HFFc6 (cell line): ENCODE data around the gene C6orf132. TPM values are rescaled to one million over a fixed set of nuclear protein-coding genes. Genes with fewer than 3 reads are reported as not detected.

Source experiments
- DNase-seq: peaks from one replicate; pipeline ENCODE4 v3.0.0-alpha.2; 2018
- H3K27ac Mint-ChIP-seq: 2 replicates; pipeline ENCODE4 v1.8.0; 2020; ENCODE audit warnings: mild to moderate bottlenecking, mixed read lengths
- H3K27me3 Mint-ChIP-seq: 2 replicates; pipeline ENCODE4 v1.8.0; 2021; ENCODE audit warnings: mild to moderate bottlenecking, moderate library complexity, mixed read lengths; ENCODE audit not compliant: insufficient read depth
- H3K36me3 Mint-ChIP-seq: 2 replicates; pipeline ENCODE4 v1.8.0; 2021; ENCODE audit warnings: low read depth, mixed read lengths
- H3K4me1 Mint-ChIP-seq: 2 replicates; pipeline ENCODE4 v1.8.0; 2020; ENCODE audit warnings: low read depth, mixed read lengths
- H3K4me3 Mint-ChIP-seq: 2 replicates; pipeline ENCODE4 v1.8.0; 2020; ENCODE audit warnings: mild to moderate bottlenecking, moderate library complexity, mixed read lengths
- H3K9me3 Mint-ChIP-seq: 2 replicates; pipeline ENCODE4 v1.8.0; 2020; ENCODE audit warnings: mild to moderate bottlenecking, mixed read lengths
- total RNA-seq, 6 experiments: library from RNA; stranded (reverse); fragmentation: NEBNext Ultra II Directional; extraction: Animal tissue kit (Norgen Biotek cat#: 25700); gene quantifications; 2 replicates in 1 of 6; 3 replicates in 5 of 6; pipeline ENCODE4 v1.2.3, GENCODE V29; 2021
- TF ChIP-seq, protein P1 (sequence below): fragments of 200-600 bp; sonication (generic); IDR thresholded peaks from 2 replicates; pipeline ENCODE4 v1.5.0; 2021; ENCODE audit warnings: antibody characterized with exemption, mild to moderate bottlenecking

Gene C6orf132
- total RNA-seq, 6 experiments from 2014 or later = 4.7 to 6.6 (median 5.1) TPM

DNA sequence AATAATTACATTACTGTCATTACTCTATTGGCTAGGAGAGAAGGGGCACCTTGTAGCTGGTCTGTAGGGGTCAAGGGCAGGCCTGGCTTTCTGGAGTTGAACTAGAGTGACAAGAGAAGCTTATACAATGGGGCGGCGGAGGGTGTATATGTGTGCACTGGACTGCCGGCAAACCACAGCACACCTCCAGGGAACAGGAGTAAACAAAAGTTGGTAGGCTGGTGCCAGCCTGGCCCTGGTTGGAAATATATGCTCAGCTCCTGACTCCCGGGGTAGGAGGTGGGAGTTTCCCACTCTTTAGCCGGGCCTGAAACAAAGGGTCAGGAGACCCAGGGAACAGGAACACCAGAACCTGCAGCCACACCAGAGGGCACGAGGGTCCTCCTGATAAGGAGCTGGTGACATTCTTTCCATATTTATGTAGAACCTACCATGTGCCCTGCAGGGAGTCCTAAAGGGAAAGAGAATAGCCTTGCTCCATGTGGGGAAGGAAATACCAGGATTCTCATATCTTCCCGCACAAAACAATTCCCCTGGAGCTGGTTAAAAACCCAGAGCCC, 5.1 kb downstream of the C6orf132 start:
- H3K4me1 Mint-ChIP-seq = peaks cover 45% of the 10 kb centered on the region
- TF ChIP-seq, protein P1, sequence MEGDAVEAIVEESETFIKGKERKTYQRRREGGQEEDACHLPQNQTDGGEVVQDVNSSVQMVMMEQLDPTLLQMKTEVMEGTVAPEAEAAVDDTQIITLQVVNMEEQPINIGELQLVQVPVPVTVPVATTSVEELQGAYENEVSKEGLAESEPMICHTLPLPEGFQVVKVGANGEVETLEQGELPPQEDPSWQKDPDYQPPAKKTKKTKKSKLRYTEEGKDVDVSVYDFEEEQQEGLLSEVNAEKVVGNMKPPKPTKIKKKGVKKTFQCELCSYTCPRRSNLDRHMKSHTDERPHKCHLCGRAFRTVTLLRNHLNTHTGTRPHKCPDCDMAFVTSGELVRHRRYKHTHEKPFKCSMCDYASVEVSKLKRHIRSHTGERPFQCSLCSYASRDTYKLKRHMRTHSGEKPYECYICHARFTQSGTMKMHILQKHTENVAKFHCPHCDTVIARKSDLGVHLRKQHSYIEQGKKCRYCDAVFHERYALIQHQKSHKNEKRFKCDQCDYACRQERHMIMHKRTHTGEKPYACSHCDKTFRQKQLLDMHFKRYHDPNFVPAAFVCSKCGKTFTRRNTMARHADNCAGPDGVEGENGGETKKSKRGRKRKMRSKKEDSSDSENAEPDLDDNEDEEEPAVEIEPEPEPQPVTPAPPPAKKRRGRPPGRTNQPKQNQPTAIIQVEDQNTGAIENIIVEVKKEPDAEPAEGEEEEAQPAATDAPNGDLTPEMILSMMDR = no peak
- H3K9me3 Mint-ChIP-seq = no peaks in the 10 kb centered on the region
- H3K27me3 Mint-ChIP-seq = no peaks in the 10 kb centered on the region; the same call in 1 of the 2 replicates
- DNase-seq = no peak
- peak overlapping the region; percentile 84 for H3K4me3 Mint-ChIP-seq
- H3K36me3 Mint-ChIP-seq = no peaks in the 10 kb centered on the region
- H3K27ac Mint-ChIP-seq = peak overlapping the region; percentile 97

DNA sequence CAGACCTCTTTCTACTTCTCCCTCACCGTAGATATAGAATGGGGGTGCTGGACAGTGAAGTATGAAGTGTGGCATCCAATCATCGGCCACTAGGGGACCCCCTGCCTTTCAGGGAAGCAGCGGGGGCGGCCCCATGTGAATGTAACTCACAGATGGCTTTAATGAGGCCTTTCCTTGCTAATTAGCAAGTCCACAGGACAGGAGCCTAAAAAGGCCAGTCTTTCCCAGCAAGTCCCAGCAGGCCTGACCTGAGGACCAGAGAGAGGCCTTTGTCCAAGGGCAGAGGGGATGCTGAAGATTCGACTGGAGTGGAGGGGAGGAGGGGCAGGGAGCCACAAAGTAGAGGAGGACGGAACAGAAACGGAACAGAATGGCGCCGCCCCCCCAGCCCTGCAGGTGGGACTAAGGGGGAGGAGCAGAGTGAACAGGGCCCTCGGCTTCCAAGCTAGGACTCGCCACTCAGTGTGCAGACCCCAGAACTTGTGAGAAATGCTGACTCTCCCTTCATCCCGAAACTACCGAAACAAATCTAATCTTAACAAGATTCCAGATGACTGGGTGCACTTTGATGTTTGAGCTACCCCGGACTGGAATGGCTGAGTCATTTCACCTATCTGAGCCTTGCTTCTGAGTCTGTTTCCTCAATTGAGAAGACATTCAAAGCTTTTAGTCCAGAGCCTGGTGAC, 5.8 kb downstream of the C6orf132 start:
- H3K9me3 Mint-ChIP-seq = no peaks in the 10 kb centered on the region
- H3K27ac Mint-ChIP-seq = peak overlapping the region; percentile 97
- H3K4me1 Mint-ChIP-seq = peaks cover 49% of the 10 kb centered on the region
- H3K4me3 Mint-ChIP-seq = peak overlapping the region; percentile 84
- no peaks in the 10 kb centered on the region; the same call in 1 of the 2 replicates for H3K27me3 Mint-ChIP-seq
- no peaks in the 10 kb centered on the region for H3K36me3 Mint-ChIP-seq
- peak; percentile 74 for DNase-seq
- TF ChIP-seq, protein P1 = peak; percentile 74

DNA sequence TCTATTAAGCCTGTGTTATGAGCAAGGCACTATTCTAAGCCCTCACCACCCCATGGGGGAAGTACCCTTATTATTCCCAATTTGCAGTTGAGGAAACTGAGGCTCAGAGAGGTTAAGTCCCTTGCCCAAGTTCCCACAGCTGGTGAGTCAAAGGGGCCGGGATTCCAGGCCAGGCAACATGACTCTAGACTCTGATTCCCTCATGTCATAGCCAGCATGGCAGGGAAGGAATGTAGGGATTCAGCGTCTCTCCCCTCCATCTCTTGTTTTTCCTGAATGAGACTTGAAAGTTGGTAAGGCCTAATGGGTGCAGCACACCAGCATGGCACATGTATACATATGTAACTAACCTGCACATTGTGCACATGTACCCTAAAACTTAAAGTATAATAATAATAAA, 6.7 kb downstream of the C6orf132 start:
- DNase-seq = no peak
- no peak overlapping the region for H3K4me3 Mint-ChIP-seq
- no peaks in the 10 kb centered on the region; the same call in 1 of the 2 replicates for H3K27me3 Mint-ChIP-seq
- H3K36me3 Mint-ChIP-seq = no peaks in the 10 kb centered on the region
- no peaks in the 10 kb centered on the region for H3K9me3 Mint-ChIP-seq
- H3K4me1 Mint-ChIP-seq = peaks cover 46% of the 10 kb centered on the region
- TF ChIP-seq, protein P1 = no peak
- no peak overlapping the region for H3K27ac Mint-ChIP-seq

DNA sequence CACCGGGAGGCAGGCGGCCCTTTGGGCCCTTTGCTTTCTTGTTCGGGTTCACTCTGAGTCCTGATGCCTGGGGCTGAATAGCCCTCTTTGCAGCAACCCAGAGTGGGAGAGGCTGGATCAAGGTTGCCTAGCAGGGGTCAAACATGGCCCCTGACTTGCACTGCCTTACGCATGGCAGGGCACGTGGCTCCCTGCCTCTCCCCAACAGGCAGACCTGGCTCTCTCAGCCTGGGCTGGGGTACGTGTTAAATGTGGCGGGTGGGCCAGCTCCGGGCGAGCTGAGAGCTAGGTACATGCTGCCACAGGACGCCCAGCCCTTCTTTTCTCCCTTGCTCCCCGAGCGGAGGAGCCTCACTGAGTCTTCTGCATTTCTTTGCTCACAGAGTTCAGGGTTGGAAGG, 7.3 kb downstream of the C6orf132 start:
- Mint-ChIP-seq H3K36me3 (no peaks in the 10 kb centered on the region), H3K27me3 (no peaks in the 10 kb centered on the region; the same call in 1 of the 2 replicates), H3K27ac (no peak overlapping the region), H3K9me3 (no peaks in the 10 kb centered on the region), H3K4me3 (no peak overlapping the region), H3K4me1 (peaks cover 40% of the 10 kb centered on the region)
- no peak for DNase-seq
- TF ChIP-seq, protein P1 = no peak

DNA sequence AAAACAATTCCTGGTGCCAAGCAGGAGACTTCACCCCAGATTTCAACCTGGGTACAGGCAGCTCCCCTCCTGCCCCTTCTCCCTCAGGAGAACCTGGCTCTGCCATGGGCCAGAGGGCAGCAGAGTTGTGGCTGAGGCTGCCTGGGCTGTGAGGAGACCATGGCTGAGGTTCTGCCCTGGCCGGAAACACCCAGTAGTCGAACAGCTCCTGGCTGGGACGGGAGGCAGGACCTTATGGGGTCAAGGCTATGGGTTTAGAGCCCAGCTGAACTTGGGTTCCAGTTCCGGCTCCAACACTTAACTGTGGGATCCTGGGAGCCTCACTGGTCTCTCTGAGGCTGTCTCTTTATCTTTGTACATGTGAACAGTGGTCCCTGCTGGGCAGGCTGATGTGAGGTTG, 8.5 kb downstream of the C6orf132 start:
- DNase-seq = no peak
- H3K4me3 Mint-ChIP-seq = no peak overlapping the region
- H3K27me3 Mint-ChIP-seq = no peaks in the 10 kb centered on the region; the same call in 1 of the 2 replicates
- no peak overlapping the region for H3K27ac Mint-ChIP-seq
- TF ChIP-seq, protein P1 = no peak
- no peaks in the 10 kb centered on the region for H3K9me3 Mint-ChIP-seq
- peaks cover 28% of the 10 kb centered on the region for H3K4me1 Mint-ChIP-seq
- no peaks in the 10 kb centered on the region for H3K36me3 Mint-ChIP-seq
